Posterior cingulate gyrus (tissue), 11 donors: ENCODE measurements around the gene TBC1D22A.
A peak's percentile ranks its signal among the peaks of the same experiment; 100 is the strongest.
"Not testable (repeated sequence)": the region's sequence is repeated elsewhere in the genome, so short reads cannot be mapped to it uniquely, and the experiment has no call there.

Source experiments
- DNase-seq, 10 donors: peaks; one replicate each; pipeline versions ENCODE4 v3.0.0 to v3.0.0-alpha.2; 2020 to 2021; ENCODE audit warnings: mixed read lengths in 3 of 10
- intact Hi-C: fragments of 100-400 bp; cut with DNase I; formaldehyde crosslinking; loops from one replicate; pipeline ENCODE4 v1.15.1; 2023

The TBC1D22A gene

DNA sequence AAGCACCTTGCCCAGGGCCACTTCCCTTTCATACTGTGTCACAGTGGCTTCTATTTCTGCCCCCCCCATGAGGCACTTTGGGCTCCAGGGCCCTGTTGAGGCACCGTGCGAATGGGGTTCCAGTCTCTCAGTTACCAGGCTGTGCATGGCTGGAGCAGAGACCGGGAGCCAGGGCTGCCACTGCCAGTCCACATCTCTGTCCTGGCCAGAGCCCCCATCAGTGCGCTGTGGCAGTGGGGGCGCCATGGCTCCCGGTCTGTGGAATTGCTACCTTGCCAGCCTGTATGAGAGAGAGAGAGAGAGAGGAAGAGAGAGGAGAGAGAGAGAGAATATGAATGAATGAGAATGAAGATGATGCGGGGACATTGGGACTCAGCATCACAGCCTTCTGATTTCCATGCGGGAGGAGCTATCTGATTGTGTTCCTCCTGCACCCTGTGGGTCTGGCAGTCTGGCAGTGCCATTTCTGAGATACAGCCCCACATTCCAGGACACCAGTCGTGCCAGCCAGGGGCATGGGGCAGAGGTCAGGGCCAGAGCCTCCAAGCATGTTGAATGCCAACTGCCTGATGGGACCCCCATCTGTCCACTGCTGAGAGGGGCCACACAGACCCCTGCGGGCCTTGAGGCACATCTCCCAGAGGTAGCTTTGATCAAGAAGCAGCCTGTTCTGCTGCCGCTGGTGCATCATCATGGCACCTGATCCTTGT lies 279.8 kb downstream of the TBC1D22A start:
- DNase-seq: peak in 4 of 10 donors; percentile 11 to 62 (median 60)
- intact Hi-C loops: no loop called here

DNA sequence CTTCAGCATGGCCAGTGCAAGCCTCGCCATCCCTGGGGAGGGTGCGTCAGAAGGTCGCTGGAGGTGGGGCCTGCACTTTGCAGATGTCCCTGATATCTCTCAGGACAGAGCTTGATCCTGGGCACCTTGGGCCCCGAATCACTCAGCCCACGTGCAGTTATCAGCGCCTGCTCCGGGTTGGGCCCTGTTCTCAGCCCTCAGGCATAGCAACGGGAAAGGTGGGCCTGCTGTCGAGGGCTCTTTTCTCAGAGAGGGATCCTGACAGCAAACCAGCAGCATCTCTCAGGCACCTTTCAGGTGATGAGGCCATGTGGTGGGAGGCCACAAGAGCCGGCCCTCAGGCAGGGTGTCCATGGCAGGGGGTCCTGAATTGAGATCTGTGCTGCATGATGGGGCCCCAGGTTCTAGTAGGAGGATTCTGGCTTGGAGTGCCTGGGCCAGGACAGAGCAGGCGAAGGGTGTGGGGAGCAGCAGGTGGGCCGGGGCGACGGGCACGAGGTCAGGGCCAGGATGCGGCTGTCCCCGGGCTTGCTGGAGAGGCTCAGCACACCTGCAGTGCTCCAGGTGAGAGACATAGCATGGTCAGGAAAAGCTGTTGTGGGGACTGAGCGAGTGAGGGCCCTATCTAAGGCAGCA lies 280.5 kb downstream of the TBC1D22A start:
- DNase-seq: peak in 4 of 10 donors; percentile 15 to 72 (median 55)
- intact Hi-C loops: no loop called here

DNA sequence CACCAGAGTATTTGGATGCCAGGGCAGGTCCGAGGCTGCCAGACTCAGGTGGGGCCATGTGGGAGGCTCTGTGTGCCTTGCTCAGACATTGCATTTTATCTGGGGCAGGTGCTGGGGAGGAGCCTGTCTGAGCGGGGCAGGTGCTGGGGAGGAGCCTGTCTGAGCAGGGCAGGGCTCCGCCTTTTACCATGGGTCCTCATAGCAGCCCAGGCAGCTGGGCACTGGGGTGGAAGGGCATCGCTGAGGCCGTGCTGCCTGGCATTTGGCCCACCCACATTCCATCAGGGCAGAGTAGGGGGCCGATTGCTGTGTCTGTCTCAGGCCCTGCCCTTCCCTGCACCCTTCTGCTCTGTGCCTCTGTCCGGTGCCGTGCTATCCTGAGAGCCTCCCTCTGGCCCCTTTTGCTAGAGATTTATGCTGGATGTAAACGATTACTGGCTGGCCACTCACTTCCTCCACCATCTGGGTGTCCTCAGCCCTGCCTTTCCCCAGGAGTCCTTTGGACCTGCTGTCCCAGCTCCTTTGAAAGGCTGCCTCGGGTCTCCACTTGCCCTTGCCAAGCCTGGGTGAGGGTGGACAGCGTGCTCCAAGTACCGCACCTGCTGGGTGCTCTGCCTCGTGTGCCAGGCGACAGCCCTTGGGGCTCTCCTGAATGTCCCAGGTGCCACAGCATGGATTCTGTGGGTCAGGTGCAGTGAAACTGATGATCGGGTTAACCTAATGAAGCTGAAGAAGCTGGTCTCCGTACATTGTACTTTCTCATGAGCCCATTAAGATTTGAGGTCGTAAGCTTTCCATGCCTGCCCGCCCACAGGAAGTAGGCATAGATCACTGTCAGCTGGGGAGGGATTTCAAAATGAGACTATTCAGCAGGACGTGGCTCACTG lies 281.6 kb downstream of the TBC1D22A start:
- DNase-seq: peak in 4 of 10 donors; percentile 25 to 75 (median 72)
- intact Hi-C loops: no loop called here

DNA sequence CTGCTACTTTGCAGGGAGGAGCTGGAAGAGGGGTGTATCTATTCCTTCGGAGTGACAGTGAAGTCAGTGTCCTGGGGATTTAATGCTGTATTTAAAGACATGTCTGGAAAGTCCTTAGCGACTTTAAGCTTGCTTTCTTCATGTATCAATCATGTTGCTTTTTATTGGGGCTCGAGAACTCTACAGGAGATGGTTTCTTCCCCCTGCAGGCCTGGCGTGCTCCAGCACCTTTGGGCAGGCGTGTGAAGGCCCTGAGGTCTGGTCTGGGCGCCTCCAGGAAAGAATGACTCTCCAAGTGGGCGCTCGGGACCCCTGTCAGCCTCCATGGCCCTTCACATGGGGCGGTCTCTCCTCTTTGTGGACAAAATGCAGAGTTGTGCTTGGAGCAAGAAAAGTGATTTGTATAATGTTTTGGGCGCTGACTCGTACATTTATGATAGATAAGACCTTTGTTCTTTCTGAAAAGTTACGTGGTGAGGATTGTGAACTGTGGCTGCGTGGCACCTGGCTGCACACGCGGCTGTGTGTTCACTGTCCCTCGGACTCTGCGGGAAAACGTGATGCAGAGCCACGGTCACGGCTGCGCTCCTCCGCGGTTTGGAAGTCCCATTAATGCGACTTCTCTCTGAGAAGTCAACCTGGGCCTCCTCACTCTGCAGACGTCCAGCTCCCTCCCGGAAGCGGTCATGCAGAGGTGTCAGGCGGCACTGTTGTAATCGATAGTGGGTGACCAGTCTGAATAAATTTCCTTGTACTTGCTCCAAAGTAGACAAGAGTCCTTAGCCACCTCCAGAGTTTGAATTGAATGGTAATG lies 282.5 kb downstream of the TBC1D22A start:
- DNase-seq: peak in 4 of 10 donors; percentile 19 to 42 (median 35)
- intact Hi-C loops: no loop called here

DNA sequence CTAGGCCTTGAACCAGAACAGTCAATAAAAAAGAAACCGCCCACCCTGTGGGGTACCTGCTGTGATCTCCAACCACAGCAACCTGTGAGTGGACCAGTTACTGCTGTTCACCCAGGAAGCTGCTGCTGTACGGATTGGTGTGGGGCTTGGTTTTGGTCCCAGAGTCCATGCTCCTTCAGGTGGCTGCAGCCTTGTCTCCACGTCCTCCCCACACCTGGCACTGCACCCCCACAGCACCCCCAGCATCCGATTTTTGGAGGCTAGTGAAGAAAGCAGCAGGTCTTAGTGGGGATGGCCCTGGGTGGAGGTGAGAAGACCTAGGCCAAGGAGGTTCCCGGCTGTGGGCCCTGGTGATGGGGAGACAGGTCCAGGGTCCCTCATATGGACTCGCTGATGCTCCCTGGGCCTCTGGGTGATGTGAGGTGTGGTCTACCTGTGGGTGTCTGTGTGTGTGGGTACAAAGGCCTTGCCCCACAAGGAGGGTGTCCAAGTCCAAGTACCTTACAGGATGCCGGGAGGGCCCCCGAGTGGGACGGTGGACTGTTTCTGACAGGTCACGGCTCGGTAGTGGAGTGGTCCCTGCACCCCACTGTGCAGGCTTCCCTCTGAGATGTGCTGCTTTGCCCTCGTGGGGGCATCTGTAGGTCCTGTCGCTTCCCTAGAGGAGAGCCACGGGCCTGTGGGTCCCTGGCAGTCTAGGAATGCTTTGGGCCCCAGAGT lies 283.4 kb downstream of the TBC1D22A start:
- DNase-seq: peak in 4 of 10 donors; percentile 19 to 55 (median 40)
- intact Hi-C loops: no loop called here

DNA sequence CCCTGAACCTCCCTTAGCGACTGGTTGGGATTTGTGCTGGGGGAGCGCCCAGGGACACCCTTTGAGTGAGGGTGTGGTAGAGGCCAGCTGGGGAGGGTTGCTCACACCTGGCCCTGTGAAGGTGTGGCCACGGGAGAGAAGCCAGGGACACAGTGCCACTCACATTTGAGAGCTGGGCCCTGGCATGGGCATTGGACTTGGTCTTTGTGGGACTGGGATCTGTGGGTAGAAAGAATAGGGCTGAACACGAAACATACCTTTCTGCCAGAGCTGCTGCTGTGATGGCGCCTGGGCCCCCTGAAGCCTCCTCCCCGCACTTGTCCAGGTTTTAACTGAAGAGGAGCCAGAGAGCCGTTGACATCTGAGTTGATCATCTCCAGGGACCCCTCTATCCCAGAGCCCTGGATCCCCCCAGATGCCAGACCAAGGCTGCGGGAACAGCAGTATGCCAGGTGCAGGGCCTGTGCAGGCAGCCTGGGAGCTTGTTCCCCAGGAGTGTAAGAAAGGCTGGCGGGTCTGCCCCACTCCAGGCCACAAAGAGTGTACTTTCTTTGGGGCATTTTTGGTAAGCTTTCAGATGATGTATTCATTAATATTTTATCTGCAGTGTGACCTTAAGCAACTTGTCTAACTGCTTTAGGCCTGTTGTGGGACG lies 284.1 kb downstream of the TBC1D22A start:
- peak in 4 of 10 donors; percentile 9 to 66 (median 58) for DNase-seq
- intact Hi-C loops: no loop called here

DNA sequence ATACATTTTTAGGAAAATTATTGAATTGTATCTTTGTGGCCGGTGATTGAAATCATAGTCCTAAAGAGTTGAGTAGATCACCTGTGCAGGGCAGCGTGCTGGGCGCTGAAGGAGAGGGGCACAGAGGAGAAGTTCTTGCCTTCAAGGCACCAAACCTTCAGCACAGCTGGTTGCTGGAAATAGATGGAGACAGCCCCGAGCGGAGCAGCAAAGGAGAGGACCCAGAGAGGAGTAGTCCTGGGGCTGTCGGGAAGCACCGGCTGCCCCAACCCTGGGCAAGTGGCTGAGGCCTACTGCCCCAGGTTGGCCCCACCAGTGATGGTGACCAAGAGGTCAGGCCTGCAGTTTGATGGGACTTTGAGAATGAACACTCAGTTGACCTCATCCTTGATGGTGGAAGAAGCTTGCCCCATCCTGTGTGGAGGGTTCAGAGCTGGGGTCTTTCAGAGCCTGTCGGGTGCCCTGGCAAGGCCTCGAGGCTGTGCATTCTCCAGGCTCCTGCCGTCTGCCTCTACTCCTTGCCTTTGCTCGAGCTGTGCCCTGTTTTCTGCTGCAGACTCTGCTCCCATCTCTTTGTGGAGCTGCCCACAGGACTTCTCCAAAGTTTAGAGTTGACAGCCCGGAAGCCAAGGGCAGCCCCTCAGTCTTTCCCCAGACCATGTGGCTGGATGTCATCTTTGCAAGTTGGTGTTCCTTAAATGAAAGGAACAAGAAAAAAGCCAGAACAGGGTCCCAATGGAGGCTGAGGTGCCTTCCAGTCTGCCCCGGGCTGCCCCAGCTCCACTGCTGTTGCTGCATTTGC lies 285.1 kb downstream of the TBC1D22A start:
- intact Hi-C loops: no loop called here
- DNase-seq: peak in 4 of 10 donors; percentile 16 to 71 (median 52)

DNA sequence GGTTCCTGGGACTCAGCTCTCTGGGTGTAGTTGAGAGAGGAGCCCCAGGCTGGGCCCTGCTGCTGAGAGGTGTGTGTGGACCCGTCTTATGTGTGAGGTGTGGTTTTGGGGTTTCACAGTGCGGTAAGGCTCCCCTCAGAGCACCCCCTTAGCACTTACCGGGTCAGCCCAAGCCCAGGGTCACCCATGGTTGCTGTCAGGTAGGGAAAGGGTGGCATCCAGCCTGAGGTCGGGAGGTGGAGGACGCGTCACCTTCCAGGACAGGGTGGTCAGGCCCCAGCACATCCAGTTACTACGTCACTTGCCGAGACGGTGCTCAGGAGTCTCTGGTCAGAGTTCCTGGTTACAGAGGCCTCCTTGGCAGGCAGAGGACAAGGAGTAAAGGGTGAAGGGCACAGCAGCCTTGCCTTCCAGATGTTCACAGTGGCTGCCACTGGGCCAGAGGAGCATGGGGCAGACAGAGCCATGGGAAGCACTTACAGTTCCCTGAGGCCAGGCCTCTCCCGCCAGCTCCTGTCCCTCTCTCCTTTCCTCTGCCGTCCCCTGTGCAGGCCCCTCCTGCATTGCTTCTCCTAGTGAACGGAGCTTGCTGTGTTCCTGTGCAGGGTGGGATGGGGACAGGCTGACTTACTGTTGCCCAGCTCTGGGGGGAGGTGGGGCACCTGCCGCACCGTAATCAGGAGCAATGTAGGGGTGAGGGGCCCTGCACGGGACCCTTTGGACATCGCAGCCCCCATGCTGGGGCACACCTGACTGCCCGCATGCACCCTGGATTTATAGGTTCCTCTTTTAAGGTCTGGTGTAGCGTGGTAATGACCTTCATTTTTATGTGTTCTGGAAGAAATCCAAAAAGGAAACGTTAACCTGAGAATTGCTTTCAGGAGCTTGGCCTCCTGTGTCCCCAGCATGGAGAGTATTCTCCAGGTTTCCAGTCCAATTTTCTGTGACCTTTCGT lies 285.9 kb downstream of the TBC1D22A start:
- intact Hi-C loops: no loop called here
- DNase-seq: peak in 4 of 10 donors; percentile 17 to 60 (median 48)

DNA sequence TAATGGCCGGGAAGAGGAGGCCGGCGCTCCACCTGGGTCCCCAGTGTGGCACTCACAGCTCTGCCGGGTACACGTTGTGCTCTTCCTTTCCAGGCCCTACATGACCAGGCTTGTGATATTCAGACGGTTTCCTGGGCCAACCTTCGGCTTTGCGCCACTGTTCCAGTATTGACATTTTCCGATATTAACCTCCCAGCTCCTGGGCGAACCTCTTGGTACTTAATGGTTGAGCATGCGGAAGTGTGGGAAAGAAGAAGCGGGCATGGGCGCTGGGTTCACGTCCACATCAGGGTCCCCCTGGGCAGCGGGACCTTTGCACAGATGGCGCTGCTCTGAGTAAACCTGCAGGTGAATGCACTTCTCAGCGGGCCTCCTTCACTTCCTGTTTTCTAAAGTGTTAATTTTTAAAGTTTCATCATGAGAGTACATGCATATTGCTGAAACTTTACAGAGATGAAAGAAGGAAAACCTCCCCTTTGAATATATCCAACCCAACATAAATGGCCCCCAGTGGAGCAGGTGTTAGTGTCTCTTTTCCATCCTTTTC lies 286.7 kb downstream of the TBC1D22A start:
- intact Hi-C loops: no loop called here
- peak in 3 of 10 donors; percentile 34 to 51 (median 44) for DNase-seq

DNA sequence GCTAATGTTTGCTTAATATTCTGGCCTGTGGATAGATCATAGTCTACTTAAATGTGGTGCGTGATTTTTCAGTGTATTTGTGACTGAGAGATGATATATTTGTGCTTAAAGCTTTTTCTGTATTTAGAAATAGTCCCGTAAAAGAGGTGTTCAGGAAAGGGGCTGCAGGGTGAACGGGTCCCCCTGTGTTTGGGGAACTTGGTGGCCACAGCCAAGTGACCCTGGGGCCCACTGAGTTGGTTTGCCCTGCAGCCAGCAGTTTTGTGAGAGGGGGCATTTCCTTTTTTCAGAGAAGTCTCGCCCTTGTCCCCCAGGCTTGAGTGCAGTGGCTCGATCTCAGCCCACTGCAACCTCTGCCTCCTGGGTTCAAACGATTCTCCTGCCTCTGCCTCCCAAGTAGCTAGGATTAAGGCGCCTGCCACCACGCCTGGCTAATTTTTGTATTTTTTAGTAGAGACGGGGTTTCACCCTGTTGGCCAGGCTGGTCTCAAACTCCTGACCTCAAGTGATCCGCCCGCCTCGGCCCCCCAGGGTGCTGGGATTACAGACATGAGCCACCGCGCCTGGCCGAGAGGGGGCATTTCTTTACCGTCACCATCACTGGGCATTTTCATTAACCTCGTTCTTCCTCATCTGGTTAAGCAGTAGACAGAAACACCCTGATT lies 287.4 kb downstream of the TBC1D22A start:
- DNase-seq: peak in 3 of 10 donors; percentile 18 to 61 (median 43)
- intact Hi-C loops: not testable (repeated sequence)

DNA sequence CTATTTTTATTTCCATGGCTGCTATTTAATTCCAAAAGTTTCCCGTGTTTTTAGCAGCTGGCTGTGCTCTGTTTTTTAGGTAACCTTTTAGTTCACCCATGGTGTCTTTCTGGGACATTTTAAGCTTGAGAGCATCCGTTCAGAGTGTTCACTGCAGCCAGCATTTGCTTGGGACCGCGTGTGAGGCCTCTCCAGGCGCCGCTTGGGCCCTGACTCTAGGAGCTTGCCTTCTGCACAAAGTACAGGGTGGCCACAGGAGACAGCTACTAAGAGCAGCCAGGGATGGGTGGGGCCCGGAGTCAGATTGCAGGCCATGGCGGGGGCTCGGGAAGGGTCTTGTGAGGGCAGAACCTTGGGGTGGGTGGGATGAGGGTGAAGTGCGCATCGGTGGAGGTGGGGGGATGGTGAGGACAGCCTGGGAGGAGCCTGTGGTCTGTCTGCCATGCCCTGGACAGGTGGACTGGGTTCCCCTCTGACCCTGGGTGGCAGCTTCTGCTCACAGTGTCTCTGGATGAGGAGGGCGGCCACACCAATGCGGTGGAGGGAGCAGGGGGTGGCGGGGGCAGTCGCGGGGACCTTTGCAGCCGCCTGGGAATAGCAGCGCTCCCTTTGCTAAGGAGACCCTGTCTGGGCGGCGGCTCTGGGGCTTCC lies 288.1 kb downstream of the TBC1D22A start:
- peak in 2 of 10 donors; percentile 62 to 72 for DNase-seq
- intact Hi-C loops: no loop called here

DNA sequence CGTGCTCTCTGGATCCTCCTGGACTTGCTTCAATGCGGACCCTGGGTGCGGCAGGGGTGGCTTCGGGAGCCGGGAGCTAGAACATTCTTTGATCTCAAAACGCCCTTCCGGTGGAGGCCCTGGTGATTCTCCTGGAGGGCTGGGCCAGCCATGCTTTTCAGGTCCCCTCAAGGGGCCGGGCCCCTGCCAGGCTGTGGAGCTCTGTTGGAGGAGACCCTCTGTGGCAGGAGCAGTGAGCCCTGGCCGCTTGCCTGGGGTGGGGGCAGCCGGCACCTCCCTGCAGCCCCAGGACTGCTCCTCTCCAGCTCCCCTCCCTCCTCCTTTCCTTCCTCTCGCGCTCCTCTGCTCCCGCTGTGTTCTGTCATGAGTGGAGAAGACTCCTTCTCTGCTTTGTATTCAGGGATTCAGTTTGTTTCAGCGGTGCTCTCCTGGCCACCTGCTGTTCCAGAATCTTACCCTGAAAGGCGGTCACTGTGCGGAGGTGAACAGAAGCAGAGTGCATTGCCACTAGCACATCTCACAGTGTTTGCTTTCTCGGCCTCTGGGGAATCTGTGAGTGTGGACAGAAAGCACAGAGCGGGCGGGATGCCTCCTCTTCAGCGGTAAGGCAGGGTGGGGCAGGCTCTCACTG lies 289.1 kb downstream of the TBC1D22A start:
- intact Hi-C loops: no loop called here
- peak in 3 of 10 donors; percentile 70 to 77 (median 75) for DNase-seq

DNA sequence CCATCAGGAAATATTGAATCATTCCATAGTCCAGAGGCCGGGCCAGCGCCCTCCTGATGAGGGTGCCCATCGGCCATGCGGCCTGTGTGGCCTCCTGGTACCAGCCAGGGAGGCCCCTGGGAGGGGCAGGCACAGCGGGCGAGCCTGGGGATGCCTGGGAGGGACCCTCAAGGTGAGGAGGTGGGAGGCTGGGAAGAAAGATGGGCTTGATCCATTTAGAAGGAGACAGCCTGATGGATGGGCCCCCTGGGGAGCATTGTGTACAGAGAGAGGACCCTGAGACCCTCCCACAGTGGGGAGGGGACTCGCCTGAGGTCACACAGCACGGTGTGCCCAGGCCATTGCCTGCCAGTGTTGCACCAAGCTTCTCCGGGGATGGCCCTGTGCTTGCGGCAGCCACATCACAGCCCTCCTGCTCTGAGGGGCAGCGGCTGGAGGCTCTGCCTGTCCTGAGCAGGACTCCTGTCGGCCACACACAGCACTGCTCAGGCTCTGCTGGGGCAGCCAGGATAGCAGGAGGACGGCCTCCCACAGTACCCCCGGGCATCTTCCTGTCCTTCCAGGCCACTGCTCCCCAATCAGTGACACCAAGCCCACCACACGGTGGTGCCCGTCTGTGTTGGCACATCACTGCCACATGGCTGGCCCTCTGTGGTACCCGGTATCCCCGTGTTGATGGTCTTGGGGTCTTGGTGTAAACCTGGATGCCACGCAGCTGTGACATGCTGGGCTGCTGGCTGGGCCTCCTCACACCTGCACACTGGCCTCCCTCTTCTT lies 290.0 kb downstream of the TBC1D22A start:
- intact Hi-C loops: no loop called here
- DNase-seq: peak in 3 of 10 donors; percentile 45 to 79 (median 69)

DNA sequence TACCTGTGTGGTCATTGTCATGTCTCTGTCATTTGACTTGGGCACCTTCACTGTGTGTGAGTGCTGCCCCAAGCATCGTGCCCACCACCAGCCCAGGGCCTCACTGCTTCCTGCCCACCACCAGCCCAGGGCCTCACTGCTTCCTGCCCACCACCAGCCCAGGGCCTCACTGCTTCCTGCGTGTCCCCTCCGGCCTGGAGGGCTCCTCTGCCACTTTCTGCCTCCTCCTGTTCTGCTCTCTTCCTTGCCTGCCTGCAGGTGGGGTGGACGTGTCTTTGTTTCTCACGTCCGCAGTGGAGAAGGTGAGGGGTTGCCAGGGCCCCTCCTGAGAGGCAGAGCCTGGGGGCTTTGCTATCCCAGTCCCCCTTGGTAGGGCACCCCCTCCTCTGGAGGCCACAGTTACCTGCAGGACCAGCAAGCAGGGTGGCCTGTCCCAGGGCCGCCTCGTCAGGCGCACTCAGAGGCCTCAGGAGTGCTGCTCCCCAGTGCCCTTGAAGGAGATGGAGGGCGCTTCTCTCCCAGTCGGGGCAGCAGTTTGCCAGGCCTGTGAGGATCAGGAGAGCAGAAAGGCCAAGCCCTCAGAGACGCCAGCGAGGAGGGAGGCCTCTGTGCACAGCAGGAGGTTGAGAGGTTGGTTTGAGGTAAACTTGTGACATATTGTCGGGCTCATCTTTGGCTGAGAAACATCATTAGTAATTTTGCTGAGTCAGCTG lies 290.7 kb downstream of the TBC1D22A start:
- peak in 3 of 10 donors; percentile 54 to 67 (median 67) for DNase-seq
- intact Hi-C loops: no loop called here
